IMR-90 (cell line): ENCODE data around the gene FGD5. TPM values are rescaled to one million over a fixed set of nuclear protein-coding genes. Genes with fewer than 3 reads are reported as not detected.

Experiments used
- ATAC-seq: fragments of 200-7000 bp; cut with Tn5 transposase; 2 replicates; pipeline ENCODE4 v1.9.1; 2020; ENCODE audit warnings: low read depth, mild to moderate bottlenecking, moderate library complexity
- BruUV-seq: library from RNA; stranded (reverse); fragments of 400-500 nt; replicated peaks from 2 replicates; lab custom pipeline; 2021; lab: Mats Ljungman, UMichigan
- CTCF ChIA-PET: fragments of 300-600 bp; formaldehyde crosslinking; extraction: SDS; loops from one replicate; lab custom pipeline; 2021; ENCODE audit warnings: antibody characterized with exemption; lab: Yijun Ruan, JAX
- POLR2A ChIA-PET: fragments of 300-600 bp; sonication (Branson Sonifier 250); formaldehyde crosslinking; loops from one replicate; lab custom pipeline; 2022; ENCODE audit warnings: antibody characterized with exemption; ENCODE audit not compliant: unreplicated experiment; lab: Charles Lee
- DNase-seq: peaks from one replicate; pipeline ENCODE4 v3.0.0; 2013
- H2AFZ ChIP-seq: replicated peaks from 2 replicates; pipeline ENCODE3; 2013; ENCODE audit warnings: low read length, mild to moderate bottlenecking; ENCODE audit not compliant: poor library complexity
- H2AK5ac ChIP-seq: 2 replicates; pipeline ENCODE4 v1.6.1; 2013; ENCODE audit warnings: low read depth, low read length, inconsistent platforms
- H2AK9ac ChIP-seq: replicated peaks from 2 replicates; pipeline ENCODE3; 2013; ENCODE audit warnings: mild to moderate bottlenecking, low read depth, low read length, moderate library complexity; ENCODE audit not compliant: poor library complexity
- H2BK120ac ChIP-seq: 2 replicates; pipeline ENCODE4 v1.6.1; 2013; ENCODE audit warnings: low read depth, low read length, inconsistent platforms
- H2BK15ac ChIP-seq: 3 replicates; pipeline ENCODE4 v1.6.1; 2013; ENCODE audit warnings: low read depth, low read length, inconsistent platforms
- H2BK20ac ChIP-seq: 2 replicates; pipeline ENCODE4 v1.6.1; 2013; ENCODE audit warnings: low read depth, mild to moderate bottlenecking, inconsistent platforms, low read length, moderate library complexity
- H2BK5ac ChIP-seq: 2 replicates; pipeline ENCODE4 v1.6.1; 2013; ENCODE audit warnings: mild to moderate bottlenecking, low read depth, low read length, inconsistent platforms; ENCODE audit not compliant: poor library complexity, severe bottlenecking
- H3K14ac ChIP-seq: replicated peaks from 2 replicates; pipeline ENCODE4 v1.6.1; 2013; ENCODE audit warnings: low read depth, low read length, inconsistent platforms
- H3K18ac ChIP-seq: 2 replicates; pipeline ENCODE4 v1.6.1; 2013; ENCODE audit warnings: low read depth, low read length, control low read depth
- H3K23ac ChIP-seq: 2 replicates; pipeline ENCODE4 v1.6.1; 2013; ENCODE audit warnings: low read depth, low read length, inconsistent platforms
- H3K27ac ChIP-seq: 2 replicates; pipeline ENCODE4 v1.5.1; 2013; ENCODE audit warnings: mild to moderate bottlenecking, control low read depth, low read length; ENCODE audit not compliant: insufficient read depth
- H3K27me3 ChIP-seq: 2 replicates; pipeline ENCODE4 v1.6.1; 2013; ENCODE audit warnings: low read length; ENCODE audit not compliant: control insufficient read depth, insufficient read depth
- H3K36me3 ChIP-seq: 2 replicates; pipeline ENCODE4 v1.6.1; 2013; ENCODE audit warnings: low read length, mixed read lengths; ENCODE audit not compliant: control insufficient read depth, insufficient read depth
- H3K4ac ChIP-seq: 2 replicates; pipeline ENCODE4 v1.6.1; 2013; ENCODE audit warnings: low read depth, low read length, inconsistent platforms
- H3K4me1 ChIP-seq: 2 replicates; pipeline ENCODE4 v1.6.1; 2013; ENCODE audit warnings: low read length, mixed read lengths; ENCODE audit not compliant: control insufficient read depth, insufficient read depth
- H3K4me2 ChIP-seq: 2 replicates; pipeline ENCODE4 v1.6.1; 2013; ENCODE audit warnings: low read depth, mild to moderate bottlenecking, control low read depth, low read length, moderate library complexity
- H3K4me3 ChIP-seq: 2 replicates; pipeline ENCODE4 v1.5.1; 2013; ENCODE audit warnings: low read depth, mild to moderate bottlenecking, control low read depth, low read length, moderate library complexity; ENCODE audit not compliant: insufficient read depth
- H3K56ac ChIP-seq: 2 replicates; pipeline ENCODE4 v1.6.1; 2013; ENCODE audit warnings: low read length, inconsistent platforms; ENCODE audit not compliant: insufficient read depth; ENCODE audit errors: extremely low read depth
- H3K79me1 ChIP-seq, 2 experiments: 2 replicates each; pipeline ENCODE4 v1.6.1; 2013; ENCODE audit warnings: low read length in 2 of 2, inconsistent platforms in 1 of 2, low read depth in 1 of 2
- H3K9ac ChIP-seq: 2 replicates; pipeline ENCODE4 v1.6.1; 2013; ENCODE audit warnings: low read depth, low read length, control low read depth
- H3K9me1 ChIP-seq: 2 replicates; pipeline ENCODE4 v1.6.1; 2013; ENCODE audit warnings: low read length, inconsistent platforms; ENCODE audit not compliant: insufficient read depth
- H3K9me3 ChIP-seq: 2 replicates; pipeline ENCODE4 v1.6.1; 2013; ENCODE audit warnings: low read length; ENCODE audit not compliant: control insufficient read depth, insufficient read depth
- H4K20me1 ChIP-seq: 2 replicates; pipeline ENCODE4 v1.6.1; 2013; ENCODE audit warnings: low read length, inconsistent platforms; ENCODE audit not compliant: insufficient read depth
- H4K5ac ChIP-seq: 2 replicates; pipeline ENCODE4 v1.6.1; 2013; ENCODE audit warnings: mild to moderate bottlenecking, low read depth, low read length, control low read depth
- H4K8ac ChIP-seq, 2 experiments: 2 replicates each; pipeline ENCODE4 v1.6.1; 2013; ENCODE audit warnings: low read depth in 2 of 2, low read length in 2 of 2, control low read depth in 1 of 2, inconsistent platforms in 1 of 2
- H4K91ac ChIP-seq: 2 replicates; pipeline ENCODE4 v1.6.1; 2013; ENCODE audit warnings: low read depth, low read length, inconsistent platforms; ENCODE audit not compliant: insufficient read depth
- POLR2A ChIP-seq: IDR thresholded peaks from 2 replicates; pipeline ENCODE4 v1.6.1; 2012; ENCODE audit warnings: mild to moderate bottlenecking, low read depth, low read length
- RAD21 ChIP-seq: IDR thresholded peaks from 2 replicates; pipeline ENCODE4 v1.6.1; 2012; ENCODE audit warnings: low read length, improper control_type of control experiment
- RCOR1 ChIP-seq: IDR thresholded peaks from 2 replicates; pipeline ENCODE4 v1.6.1; 2012; ENCODE audit warnings: mild to moderate bottlenecking, low read length, improper control_type of control experiment; ENCODE audit not compliant: insufficient replicate concordance
- SMC3 ChIP-seq: fragments of 150-350 bp; IDR thresholded peaks from 2 replicates; pipeline ENCODE4 v1.6.1; 2016; ENCODE audit warnings: low read depth, mild to moderate bottlenecking, antibody characterized with exemption, low read length, moderate library complexity
- WGBS, 2 experiments: methylation state at CpG; one replicate each; pipeline versions ENCODE4 v1.1.5 to v1.1.7; 2013; ENCODE audit warnings: missing lambda C conversion rate in 2 of 2; ENCODE audit not compliant: insufficient read length in 1 of 2; ENCODE audit errors: extremely low coverage in 2 of 2; 5-methylcytosine and 5-hydroxymethylcytosine counted together
- dilution Hi-C: fragments of 300-500 bp; cut with HindIII; formaldehyde crosslinking; loops from one replicate; pipeline ENCODE4 v1.14.3; 2018; ENCODE audit warnings: low sequenced_read_pairs; ENCODE audit not compliant: unreplicated experiment
- in situ Hi-C: fragments of 300-500 bp; cut with MboI; formaldehyde crosslinking; loops from 3 replicates; pipeline ENCODE4 v1.14.3; 2019; ENCODE audit warnings: low sequenced_read_pairs, inconsistent platforms, mixed read lengths
- intact Hi-C: fragments of 100-400 bp; cut with micrococcal nuclease; formaldehyde crosslinking; loops from 2 replicates; pipeline ENCODE4 v1.10.0; 2022
- polyA plus RNA-seq, 3 experiments: library from polyadenylated mRNA; depleted of rRNA; stranded (reverse); fragments of >200 nt; gene quantifications; 2 replicates each; pipeline ENCODE4 v1.2.3, GENCODE V29; 2012; ENCODE audit warnings: low replicate concordance in 1 of 3
- total RNA-seq: library from RNA; depleted of rRNA; stranded (reverse); fragments of >200 nt; gene quantifications from 2 replicates; pipeline ENCODE4 v1.2.3, GENCODE V29; 2012
- TF ChIP-seq, protein P1 (sequence below): fragments of 150-350 bp; IDR thresholded peaks from 2 replicates; pipeline ENCODE4 v1.6.1; 2017; ENCODE audit warnings: mild to moderate bottlenecking, antibody characterized with exemption, low read length, low read depth
- TF ChIP-seq, protein P2 (sequence below): conservative IDR thresholded peaks from 2 replicates; pipeline ENCODE4 v1.5.1; 2012; ENCODE audit warnings: mild to moderate bottlenecking, low read depth, low read length, improper control_type of control experiment
- TF ChIP-seq, protein P3 (sequence below): fragments of 150-350 bp; IDR thresholded peaks from 2 replicates; pipeline ENCODE4 v1.6.1; 2016; ENCODE audit warnings: low read depth, mild to moderate bottlenecking, low read length, moderate library complexity, borderline replicate concordance

FGD5 gene
- total and polyA plus RNA-seq, 2 of the 4 experiments (the other 2 are of a cell fraction), result not detected

DNA sequence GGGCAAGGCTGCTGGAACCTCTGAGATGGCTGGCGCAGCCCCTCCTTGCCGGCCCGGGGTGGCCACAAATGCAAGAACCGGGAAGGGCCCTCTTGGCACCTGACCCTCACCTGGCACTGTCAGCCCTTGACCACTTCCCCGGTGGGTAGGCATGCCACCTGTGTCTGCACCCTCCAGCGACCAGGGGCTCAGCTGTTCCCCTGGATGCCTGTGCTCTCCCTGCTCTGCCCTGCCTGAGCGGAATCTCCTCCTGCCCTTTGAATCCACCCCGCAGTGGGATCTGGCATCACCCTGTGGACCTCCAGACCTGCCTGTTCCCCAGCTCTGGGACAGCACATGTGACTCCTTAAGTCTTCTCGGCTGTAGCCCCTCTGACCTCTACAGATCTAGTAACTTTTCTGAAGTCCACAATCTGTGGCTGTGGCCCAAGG, 26.1 kb upstream of the FGD5 start:
- BruUV-seq, result no TSS peak
- CTCF ChIA-PET, result no interaction called here
- peaks cover 32% of the 10 kb centered on the region for H3K27me3 ChIP-seq
- H3K27ac ChIP-seq, result no peak overlapping the region
- no peaks in the 10 kb centered on the region for H4K20me1 ChIP-seq
- H4K8ac ChIP-seq, result no peak overlapping the region
- H3K4ac ChIP-seq, result no peak overlapping the region
- H2BK5ac ChIP-seq, result no peak overlapping the region
- H3K36me3 ChIP-seq, result no peaks in the 10 kb centered on the region
- H3K9me3 ChIP-seq, result no peaks in the 10 kb centered on the region
- H4K5ac ChIP-seq, result no peak overlapping the region
- no peak overlapping the region for H3K14ac ChIP-seq
- no peak overlapping the region for H3K56ac ChIP-seq
- no peak overlapping the region for H3K9ac ChIP-seq
- H3K4me1 ChIP-seq, result no peaks in the 10 kb centered on the region
- no peak overlapping the region for H3K4me3 ChIP-seq
- no peak for ATAC-seq
- H3K9me1 ChIP-seq, result no peaks in the 10 kb centered on the region
- dilution Hi-C loops, result no loop called here
- POLR2A ChIA-PET, result no interaction called here
- H3K79me1 ChIP-seq, result no peaks in the 10 kb centered on the region
- H3K4me2 ChIP-seq, result no peak overlapping the region
- no peak overlapping the region for H2AK5ac ChIP-seq
- TF ChIP-seq, protein P1, sequence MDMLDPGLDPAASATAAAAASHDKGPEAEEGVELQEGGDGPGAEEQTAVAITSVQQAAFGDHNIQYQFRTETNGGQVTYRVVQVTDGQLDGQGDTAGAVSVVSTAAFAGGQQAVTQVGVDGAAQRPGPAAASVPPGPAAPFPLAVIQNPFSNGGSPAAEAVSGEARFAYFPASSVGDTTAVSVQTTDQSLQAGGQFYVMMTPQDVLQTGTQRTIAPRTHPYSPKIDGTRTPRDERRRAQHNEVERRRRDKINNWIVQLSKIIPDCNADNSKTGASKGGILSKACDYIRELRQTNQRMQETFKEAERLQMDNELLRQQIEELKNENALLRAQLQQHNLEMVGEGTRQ, result no peak
- TF ChIP-seq, protein P2, sequence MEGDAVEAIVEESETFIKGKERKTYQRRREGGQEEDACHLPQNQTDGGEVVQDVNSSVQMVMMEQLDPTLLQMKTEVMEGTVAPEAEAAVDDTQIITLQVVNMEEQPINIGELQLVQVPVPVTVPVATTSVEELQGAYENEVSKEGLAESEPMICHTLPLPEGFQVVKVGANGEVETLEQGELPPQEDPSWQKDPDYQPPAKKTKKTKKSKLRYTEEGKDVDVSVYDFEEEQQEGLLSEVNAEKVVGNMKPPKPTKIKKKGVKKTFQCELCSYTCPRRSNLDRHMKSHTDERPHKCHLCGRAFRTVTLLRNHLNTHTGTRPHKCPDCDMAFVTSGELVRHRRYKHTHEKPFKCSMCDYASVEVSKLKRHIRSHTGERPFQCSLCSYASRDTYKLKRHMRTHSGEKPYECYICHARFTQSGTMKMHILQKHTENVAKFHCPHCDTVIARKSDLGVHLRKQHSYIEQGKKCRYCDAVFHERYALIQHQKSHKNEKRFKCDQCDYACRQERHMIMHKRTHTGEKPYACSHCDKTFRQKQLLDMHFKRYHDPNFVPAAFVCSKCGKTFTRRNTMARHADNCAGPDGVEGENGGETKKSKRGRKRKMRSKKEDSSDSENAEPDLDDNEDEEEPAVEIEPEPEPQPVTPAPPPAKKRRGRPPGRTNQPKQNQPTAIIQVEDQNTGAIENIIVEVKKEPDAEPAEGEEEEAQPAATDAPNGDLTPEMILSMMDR, result no peak
- TF ChIP-seq POLR2A, result no peak
- TF ChIP-seq, protein P3, sequence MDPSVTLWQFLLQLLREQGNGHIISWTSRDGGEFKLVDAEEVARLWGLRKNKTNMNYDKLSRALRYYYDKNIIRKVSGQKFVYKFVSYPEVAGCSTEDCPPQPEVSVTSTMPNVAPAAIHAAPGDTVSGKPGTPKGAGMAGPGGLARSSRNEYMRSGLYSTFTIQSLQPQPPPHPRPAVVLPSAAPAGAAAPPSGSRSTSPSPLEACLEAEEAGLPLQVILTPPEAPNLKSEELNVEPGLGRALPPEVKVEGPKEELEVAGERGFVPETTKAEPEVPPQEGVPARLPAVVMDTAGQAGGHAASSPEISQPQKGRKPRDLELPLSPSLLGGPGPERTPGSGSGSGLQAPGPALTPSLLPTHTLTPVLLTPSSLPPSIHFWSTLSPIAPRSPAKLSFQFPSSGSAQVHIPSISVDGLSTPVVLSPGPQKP, result no peak
- TF ChIP-seq RCOR1, result no peak
- TF ChIP-seq RAD21, result no peak
- TF ChIP-seq SMC3, result no peak
- no peak for DNase-seq
- H3K23ac ChIP-seq, result no peak overlapping the region
- no peak overlapping the region for H4K91ac ChIP-seq
- H3K18ac ChIP-seq, result no peak overlapping the region
- no peak overlapping the region for H2AFZ ChIP-seq
- WGBS, 2 experiments, result 87% methylated on average over 4 of the region's 9 CpGs; no CpG with 5 or more reads in 1 of the 2 experiments
- H2AK9ac ChIP-seq, result no peak overlapping the region
- H2BK15ac ChIP-seq, result no peak overlapping the region
- H2BK120ac ChIP-seq, result no peak overlapping the region
- in situ Hi-C loops, result no loop called here
- intact Hi-C loops, result no loop called here
- no peak overlapping the region for H2BK20ac ChIP-seq
